H1 (cell line): ENCODE results near the gene SLC8A1. TPM values are rescaled to one million over a fixed set of nuclear protein-coding genes. Genes with fewer than 3 reads are reported as not detected.

ENCODE experiments used
- CTCF ChIA-PET: fragments of 300-600 bp; sonication (Branson Sonifier 250); formaldehyde crosslinking; loops from one replicate; lab custom pipeline; 2021; ENCODE audit not compliant: partially characterized antibody; lab: Charles Lee
- POLR2A ChIA-PET: fragments of 300-600 bp; sonication (Branson Sonifier 250); formaldehyde crosslinking; loops from one replicate; lab custom pipeline; 2021; ENCODE audit warnings: inconsistent platforms; ENCODE audit not compliant: partially characterized antibody; lab: Charles Lee
- DNase-seq, 2 experiments: peaks; one replicate each; pipeline versions ENCODE4 v3.0.0 to v3.0.0-alpha.2; 2010 to 2022; ENCODE audit warnings: low spot score in 2 of 2, low read depth in 1 of 2, mixed read lengths in 1 of 2
- FAIRE-seq: peaks from 2 replicates; lab custom pipeline; 2011; peaks lifted over from hg19 to GRCh38; lab: Jason Lieb, UNC
- H2AFZ ChIP-seq: 2 replicates; pipeline ENCODE4 v1.8.1; 2012; ENCODE audit warnings: low read length, inconsistent platforms
- H2AK5ac ChIP-seq: 2 replicates; pipeline ENCODE4 v1.6.1; 2013; ENCODE audit warnings: low read depth, low read length
- H2BK120ac ChIP-seq: replicated peaks from 2 replicates; pipeline ENCODE3; 2013; ENCODE audit warnings: low read depth, low read length, inconsistent platforms
- H2BK12ac ChIP-seq: 2 replicates; pipeline ENCODE4 v1.6.1; 2013; ENCODE audit warnings: low read depth, low read length
- H2BK15ac ChIP-seq: 2 replicates; pipeline ENCODE4 v1.6.1; 2013; ENCODE audit warnings: low read length
- H2BK20ac ChIP-seq: 2 replicates; pipeline ENCODE4 v1.6.1; 2013; ENCODE audit warnings: low read length
- H2BK5ac ChIP-seq: 2 replicates; pipeline ENCODE4 v1.6.1; 2013; ENCODE audit warnings: low read depth, low read length
- H3K14ac ChIP-seq: 2 replicates; pipeline ENCODE4 v1.6.1; 2013; ENCODE audit warnings: inconsistent platforms; ENCODE audit not compliant: insufficient read length
- H3K18ac ChIP-seq: 2 replicates; pipeline ENCODE4 v1.6.1; 2013; ENCODE audit warnings: low read length; ENCODE audit errors: extremely low read depth
- H3K23ac ChIP-seq: 2 replicates; pipeline ENCODE4 v1.6.1; 2013; ENCODE audit warnings: inconsistent platforms; ENCODE audit not compliant: insufficient read length
- H3K23me2 ChIP-seq: 2 replicates; pipeline ENCODE4 v1.6.1; 2013; ENCODE audit warnings: low read depth, low read length
- H3K27ac ChIP-seq: 2 replicates; pipeline ENCODE4 v1.6.1; 2011; ENCODE audit warnings: low read depth, low read length, inconsistent platforms
- H3K27me3 ChIP-seq, 4 experiments: replicated peaks in 1 of 4; 1 replicate in 1 of 4; 2 replicates in 3 of 4; pipeline versions ENCODE4 v1.6.1 to v1.8.1; 2011 to 2013; ENCODE audit warnings: low read length in 3 of 4, mild to moderate bottlenecking in 3 of 4, inconsistent platforms in 2 of 4, mixed read lengths in 2 of 4, moderate library complexity in 1 of 4; ENCODE audit not compliant: control insufficient read depth in 3 of 4, insufficient read depth in 3 of 4; ENCODE audit errors: extremely low read depth in 1 of 4
- H3K36me3 ChIP-seq, 4 experiments: 2 replicates each; pipeline versions ENCODE4 v1.6.1 to v1.8.1; 2011 to 2013; ENCODE audit warnings: mild to moderate bottlenecking in 4 of 4, low read length in 3 of 4, moderate library complexity in 2 of 4, control low read depth in 1 of 4, inconsistent platforms in 1 of 4; ENCODE audit not compliant: insufficient read depth in 4 of 4, control insufficient read depth in 2 of 4
- H3K4ac ChIP-seq: replicated peaks from 2 replicates; pipeline ENCODE3; 2013; ENCODE audit warnings: low read length, low read depth, mixed read lengths, inconsistent platforms; ENCODE audit not compliant: insufficient read length
- H3K4me1 ChIP-seq, 4 experiments: replicated peaks in 1 of 4; 1 replicate in 1 of 4; 2 replicates in 3 of 4; pipeline versions ENCODE4 v1.6.1 to v1.8.1; 2011 to 2013; ENCODE audit warnings: low read length in 3 of 4, inconsistent platforms in 2 of 4, mixed read lengths in 1 of 4; ENCODE audit not compliant: insufficient read depth in 4 of 4, control insufficient read depth in 3 of 4
- H3K4me2 ChIP-seq, 2 experiments: 2 replicates each; pipeline versions ENCODE4 v1.6.1 to v1.8.1; 2011 to 2013; ENCODE audit warnings: low read depth in 2 of 2, low read length in 2 of 2, control low read depth in 1 of 2, inconsistent platforms in 1 of 2, mild to moderate bottlenecking in 1 of 2; ENCODE audit not compliant: insufficient read depth in 1 of 2
- H3K4me3 ChIP-seq, 4 experiments: fragments of 200-600, 300-600 bp in 1 of 4; sonication (generic), shearing (Covaris generic), sonication (Bioruptor Twin) in 1 of 4; 2 replicates each; pipeline versions ENCODE4 v1.5.1 to v1.8.1; 2011 to 2016; ENCODE audit warnings: low read length in 4 of 4, low read depth in 3 of 4, control low read depth in 2 of 4, inconsistent platforms in 2 of 4, mild to moderate bottlenecking in 2 of 4, mixed read lengths in 1 of 4, moderate library complexity in 1 of 4; ENCODE audit not compliant: insufficient read depth in 2 of 4; ENCODE audit errors: extremely low read depth in 1 of 4
- H3K56ac ChIP-seq: replicated peaks from 2 replicates; pipeline ENCODE3; 2013; ENCODE audit warnings: low read depth, mild to moderate bottlenecking, mixed read lengths, low read length, inconsistent platforms; ENCODE audit not compliant: insufficient read length
- H3K79me1 ChIP-seq: 2 replicates; pipeline ENCODE4 v1.6.1; 2013; ENCODE audit warnings: low read depth, low read length, control low read depth
- H3K79me2 ChIP-seq, 2 experiments: 2 replicates each; pipeline versions ENCODE4 v1.6.1 to v1.8.1; 2012 to 2013; ENCODE audit warnings: low read length in 2 of 2, mild to moderate bottlenecking in 2 of 2, inconsistent platforms in 1 of 2; ENCODE audit not compliant: insufficient read depth in 2 of 2, control insufficient read depth in 1 of 2
- H3K9ac ChIP-seq, 4 experiments: replicated peaks in 1 of 4; 1 replicate in 1 of 4; 2 replicates in 3 of 4; pipeline versions ENCODE4 v1.6.1 to v1.8.1; 2011 to 2013; ENCODE audit warnings: low read depth in 3 of 4, low read length in 3 of 4, control low read depth in 2 of 4, mild to moderate bottlenecking in 2 of 4, moderate library complexity in 2 of 4, inconsistent platforms in 1 of 4; ENCODE audit errors: extremely low read depth in 1 of 4
- H3K9me3 ChIP-seq, 2 experiments: 2 replicates each; pipeline versions ENCODE4 v1.6.1 to v1.8.1; 2012 to 2013; ENCODE audit warnings: mild to moderate bottlenecking in 2 of 2, moderate library complexity in 2 of 2, control low read depth in 1 of 2, inconsistent platforms in 1 of 2, low read depth in 1 of 2, low read length in 1 of 2, mixed read lengths in 1 of 2; ENCODE audit not compliant: insufficient read depth in 2 of 2
- H4K20me1 ChIP-seq, 2 experiments: replicated peaks in 1 of 2; 2 replicates each; pipeline versions ENCODE3 to v1.8.1; 2011 to 2013; ENCODE audit warnings: inconsistent platforms in 2 of 2, low read length in 2 of 2, mild to moderate bottlenecking in 1 of 2; ENCODE audit not compliant: insufficient read depth in 2 of 2, control insufficient read depth in 1 of 2
- H4K5ac ChIP-seq: 2 replicates; pipeline ENCODE4 v1.6.1; 2013; ENCODE audit warnings: low read length, low read depth, mixed read lengths, inconsistent platforms; ENCODE audit not compliant: insufficient read length
- H4K8ac ChIP-seq: 2 replicates; pipeline ENCODE4 v1.8.0; 2013; ENCODE audit warnings: mild to moderate bottlenecking, moderate library complexity, low read length, inconsistent platforms; ENCODE audit not compliant: insufficient read depth; ENCODE audit errors: extremely low read depth
- H4K91ac ChIP-seq: replicated peaks from 2 replicates; pipeline ENCODE3; 2013; ENCODE audit warnings: low read length, mixed read lengths, inconsistent platforms; ENCODE audit not compliant: insufficient read length
- FOSL1 ChIP-seq: IDR thresholded peaks from 2 replicates; pipeline ENCODE4 v1.6.1; 2011; ENCODE audit warnings: mild to moderate bottlenecking, low read depth, low read length, moderate library complexity; ENCODE audit not compliant: insufficient read depth
- POLR2A ChIP-seq, 2 experiments: IDR thresholded peaks; 1 replicate in 1 of 2; 2 replicates in 1 of 2; pipeline ENCODE4 v1.6.1; 2011; ENCODE audit warnings: low read depth in 2 of 2, low read length in 2 of 2, mild to moderate bottlenecking in 2 of 2; ENCODE audit errors: control extremely low read depth in 1 of 2
- WGBS, 2 experiments: shearing (Covaris generic) in 1 of 2; methylation state at CpG; one replicate each; pipeline versions ENCODE4 v1.1.6 to v1.1.7; 2013 to 2015; ENCODE audit warnings: low lambda C conversion rate in 2 of 2, mixed read lengths in 2 of 2, inconsistent platforms in 1 of 2, low coverage in 1 of 2, missing lambda C conversion rate in 1 of 2; ENCODE audit not compliant: insufficient replicate concordance in 2 of 2, insufficient coverage in 1 of 2, insufficient read length in 1 of 2; ENCODE audit errors: extremely low coverage in 1 of 2, missing lambda C conversion rate in 1 of 2; 5-methylcytosine and 5-hydroxymethylcytosine counted together
- polyA plus RNA-seq, 7 experiments: library from polyadenylated mRNA; depleted of rRNA in 3 of 7; stranded (reverse) in 5 of 7; unstranded in 2 of 7; fragments of >200 nt in 5 of 7; fragments of 200-250 nt in 2 of 7; gene quantifications; 1 replicate in 5 of 7; 2 replicates in 1 of 7; 4 replicates in 1 of 7; pipeline versions ENCODE4 v1.2.1 to v1.2.3, GENCODE V29; 2011 to 2013; ENCODE audit warnings: missing spikeins in 2 of 7, mixed read lengths in 2 of 7
- total RNA-seq: library from RNA; stranded (reverse); fragmentation: NEBNext Ultra II Directional; extraction: Animal tissue kit (Norgen Biotek cat#: 25700); gene quantifications from 2 replicates; pipeline ENCODE4 v1.2.1, GENCODE V29; 2021

Gene SLC8A1
- total and polyA plus RNA-seq, 2 of the 8 experiments (the other 6 are each of a cell fraction or from before 2014, with no cell fraction given): 0.68 to 3.6 TPM

DNA sequence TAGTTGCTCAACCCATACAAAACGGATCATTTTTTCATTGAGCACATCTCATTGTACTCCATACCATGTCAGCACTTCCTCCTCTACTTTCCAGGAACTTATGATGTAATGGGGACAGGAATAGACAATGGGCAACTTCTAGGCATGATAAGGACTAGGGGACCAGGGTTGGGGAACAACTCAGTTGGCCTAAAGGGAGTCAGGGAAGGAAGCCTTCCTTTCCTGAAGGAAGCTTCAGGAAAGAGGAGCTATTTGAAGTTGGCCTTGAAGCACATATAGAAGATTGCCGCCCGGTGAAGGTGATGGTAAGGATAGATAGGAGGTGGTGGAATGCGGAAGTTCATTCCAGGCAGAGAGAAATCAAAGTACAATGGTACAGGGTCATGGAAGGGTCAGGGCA lies 283.9 kb downstream of the SLC8A1 start:
- H2BK20ac ChIP-seq: no peak overlapping the region
- H2BK15ac ChIP-seq: no peak overlapping the region
- no peak overlapping the region for H4K5ac ChIP-seq
- H3K27ac ChIP-seq: no peak overlapping the region
- H3K4me2 ChIP-seq: no peak overlapping the region
- H3K18ac ChIP-seq: no peak overlapping the region
- no peak overlapping the region for H3K9ac ChIP-seq
- H4K91ac ChIP-seq: no peak overlapping the region
- CTCF ChIA-PET: no interaction called here
- H3K9me3 ChIP-seq: no peaks in the 10 kb centered on the region
- WGBS, 2 experiments: 97% methylated on average over 4 of the region's 4 CpGs; no CpG with 5 or more reads in 1 of the 2 experiments
- H4K8ac ChIP-seq: no peak overlapping the region
- no peak overlapping the region for H3K56ac ChIP-seq
- H3K14ac ChIP-seq: no peak overlapping the region
- no peaks in the 10 kb centered on the region for H3K36me3 ChIP-seq
- no peaks in the 10 kb centered on the region for H3K27me3 ChIP-seq
- H3K4me1 ChIP-seq: peaks cover 0 to 2% (median 0%) of the 10 kb centered on the region in 4 experiments; a peak in 1 of 7 replicates
- POLR2A ChIA-PET: no interaction called here
- no peak overlapping the region for H2BK120ac ChIP-seq
- H2BK12ac ChIP-seq: no peak overlapping the region
- no peak overlapping the region for H3K4ac ChIP-seq
- no peak overlapping the region for H2BK5ac ChIP-seq
- no peak overlapping the region for H2AK5ac ChIP-seq
- no peak overlapping the region for H2AFZ ChIP-seq
- no peaks in the 10 kb centered on the region for H3K23me2 ChIP-seq
- H3K79me1 ChIP-seq: no peaks in the 10 kb centered on the region
- DNase-seq: no peak
- H3K79me2 ChIP-seq: no peaks in the 10 kb centered on the region
- no peak overlapping the region for H3K23ac ChIP-seq
- H4K20me1 ChIP-seq: no peaks in the 10 kb centered on the region
- TF ChIP-seq POLR2A (IDR thresholded peaks at IDR 0.05; ENCODE audit: control extremely low read depth in 1 of 2, low read depth in 2 of 2, low read length in 2 of 2): no peak
- no peak for TF ChIP-seq FOSL1
- TF ChIP-seq, all 59 proteins: peak for 0
- H3K4me3 ChIP-seq: no peak overlapping the region
- FAIRE-seq: no peak
